Pulmonary artery endothelial cell (primary cell): Measurements from ENCODE around the gene NEU2. TPM values are rescaled to one million over a fixed set of nuclear protein-coding genes. Genes with fewer than 3 reads are reported as not detected.
"Not testable (repeated sequence)": the region's sequence is repeated elsewhere in the genome, so short reads cannot be mapped to it uniquely, and the experiment has no call there.

Source experiments
- DNase-seq: peaks from one replicate; pipeline ENCODE4 v3.0.0-alpha.2; 2011; ENCODE audit warnings: low read depth, low spot score
- total RNA-seq: library from RNA; depleted of rRNA; stranded (reverse); fragments of >200 nt; gene quantifications from 2 replicates; pipeline ENCODE4 v1.2.3, GENCODE V29; 2014

NEU2 gene
- total RNA-seq, 1 donor from 2014 or later, result not detected

- DNase-seq, result no peak
These were observed 21.8 kb upstream of the NEU2 start for GRCh38 chr2:233010569-233011267.

GRCh38 chr2:233011268-233011650, 21.2 kb upstream of the NEU2 start:
- no peak for DNase-seq

GRCh38 chr2:233011702-233012131, 20.8 kb upstream of the NEU2 start:
- DNase-seq, result no peak

GRCh38 chr2:233012301-233012971, 20.0 kb upstream of the NEU2 start:
- no peak for DNase-seq

- no peak for DNase-seq
These were observed 19.4 kb upstream of the NEU2 start, which contains the start of gene NGEF for GRCh38 chr2:233013027-233013461. NGEF (minus strand) TSS chr2:233013256; CDS start chr2:232974890, 38,366 bp downstream.

- DNase-seq, result no peak
These were observed 18.8 kb upstream of the NEU2 start for GRCh38 chr2:233013650-233014049.

- no peak for DNase-seq
These were observed 17.3 kb upstream of the NEU2 start for GRCh38 chr2:233015019-233015645.

GRCh38 chr2:233017947-233018346, 14.5 kb upstream of the NEU2 start:
- no peak for DNase-seq

- not testable (repeated sequence) for DNase-seq
These were observed 12.9 kb upstream of the NEU2 start for GRCh38 chr2:233019610-233020009.

GRCh38 chr2:233020454-233020853, 12.0 kb upstream of the NEU2 start:
- DNase-seq, result no peak

GRCh38 chr2:233021771-233022170, 10.7 kb upstream of the NEU2 start:
- no peak for DNase-seq

GRCh38 chr2:233022561-233022960, 9.9 kb upstream of the NEU2 start:
- no peak for DNase-seq

- no peak for DNase-seq
These were observed 9.3 kb upstream of the NEU2 start for GRCh38 chr2:233023007-233023760.

- DNase-seq, result no peak
These were observed 8.6 kb upstream of the NEU2 start for GRCh38 chr2:233023761-233024410.

- no peak for DNase-seq
These were observed 6.8 kb upstream of the NEU2 start for GRCh38 chr2:233025706-233026105.

GRCh38 chr2:233026198-233026813, 6.2 kb upstream of the NEU2 start:
- no peak for DNase-seq

- no peak for DNase-seq
These were observed 3.2 kb upstream of the NEU2 start for GRCh38 chr2:233029321-233029720.

GRCh38 chr2:233031556-233032500, 644 bp upstream of the NEU2 start:
- DNase-seq, result no peak

- no peak for DNase-seq
These were observed 1.2 kb downstream of the NEU2 start for GRCh38 chr2:233033672-233034071.
